H9 (cell line): ENCODE results near the gene NF1. TPM values are rescaled to one million over a fixed set of nuclear protein-coding genes. Genes with fewer than 3 reads are reported as not detected.

Source experiments
- DNase-seq: peaks from one replicate; pipeline ENCODE4 v3.0.0-alpha.2; 2017
- H2AFZ ChIP-seq: one replicate; pipeline ENCODE4 v1.6.1; 2013; ENCODE audit warnings: mild to moderate bottlenecking, low read length, control low read depth, moderate library complexity
- H2AK5ac ChIP-seq: 2 replicates; pipeline ENCODE4 v1.6.1; 2013; ENCODE audit warnings: low read length, control low read depth, mixed read lengths; ENCODE audit not compliant: insufficient read length
- H2BK120ac ChIP-seq: one replicate; pipeline ENCODE4 v1.6.1; 2013; ENCODE audit warnings: low read depth, mild to moderate bottlenecking, low read length, control low read depth, inconsistent platforms; ENCODE audit not compliant: poor library complexity, severe bottlenecking
- H2BK12ac ChIP-seq: 2 replicates; pipeline ENCODE4 v1.6.1; 2013; ENCODE audit warnings: low read length, control low read depth, mixed read lengths, low read depth; ENCODE audit not compliant: insufficient read length
- H2BK15ac ChIP-seq: 2 replicates; pipeline ENCODE4 v1.6.1; 2013; ENCODE audit warnings: low read depth, low read length, control low read depth
- H2BK20ac ChIP-seq: one replicate; pipeline ENCODE4 v1.6.1; 2013; ENCODE audit warnings: low read depth, mild to moderate bottlenecking, low read length, control low read depth, inconsistent platforms; ENCODE audit not compliant: poor library complexity, severe bottlenecking
- H2BK5ac ChIP-seq: 2 replicates; pipeline ENCODE4 v1.6.1; 2013; ENCODE audit warnings: low read length, control low read depth, mixed read lengths; ENCODE audit not compliant: insufficient read length
- H3K14ac ChIP-seq: 2 replicates; pipeline ENCODE4 v1.6.1; 2013; ENCODE audit warnings: low read length, control low read depth; ENCODE audit not compliant: insufficient read depth
- H3K18ac ChIP-seq: 2 replicates; pipeline ENCODE4 v1.6.1; 2013; ENCODE audit warnings: low read depth, mild to moderate bottlenecking, mixed read lengths, low read length, control low read depth; ENCODE audit not compliant: insufficient read length
- H3K23ac ChIP-seq: 2 replicates; pipeline ENCODE4 v1.6.1; 2013; ENCODE audit warnings: low read length, control low read depth, mixed read lengths, low read depth; ENCODE audit not compliant: insufficient read length
- H3K23me2 ChIP-seq: 2 replicates; pipeline ENCODE4 v1.6.1; 2013; ENCODE audit warnings: low read depth, mild to moderate bottlenecking, mixed read lengths, low read length, control low read depth; ENCODE audit not compliant: insufficient read length, poor library complexity, severe bottlenecking
- H3K27ac ChIP-seq: 2 replicates; pipeline ENCODE4 v1.5.1; 2013; ENCODE audit warnings: low read length, control low read depth, mixed read lengths, low read depth; ENCODE audit not compliant: insufficient read length
- H3K27me3 ChIP-seq: 2 replicates; pipeline ENCODE4 v1.6.1; 2013; ENCODE audit warnings: low read length, control low read depth, inconsistent platforms; ENCODE audit not compliant: insufficient read depth
- H3K4ac ChIP-seq: 2 replicates; pipeline ENCODE4 v1.6.1; 2013; ENCODE audit warnings: low read depth, mild to moderate bottlenecking, control low read depth, inconsistent platforms, low read length, moderate library complexity
- H3K4me1 ChIP-seq: 2 replicates; pipeline ENCODE4 v1.6.1; 2013; ENCODE audit warnings: low read length, control low read depth, inconsistent platforms; ENCODE audit not compliant: insufficient read depth
- H3K4me2 ChIP-seq: 2 replicates; pipeline ENCODE4 v1.6.1; 2013; ENCODE audit warnings: low read length, control low read depth, mixed read lengths; ENCODE audit not compliant: insufficient read length, insufficient read depth
- H3K56ac ChIP-seq: 2 replicates; pipeline ENCODE4 v1.6.1; 2013; ENCODE audit warnings: low read depth, mild to moderate bottlenecking, mixed read lengths, low read length, control low read depth; ENCODE audit not compliant: insufficient read length
- H3K79me1 ChIP-seq: 2 replicates; pipeline ENCODE4 v1.6.1; 2013; ENCODE audit warnings: low read depth, mild to moderate bottlenecking, moderate library complexity, low read length, control low read depth, inconsistent platforms; ENCODE audit not compliant: insufficient read depth, poor library complexity, severe bottlenecking
- H3K79me2 ChIP-seq: 2 replicates; pipeline ENCODE4 v1.6.1; 2013; ENCODE audit warnings: low read length, control low read depth, inconsistent platforms; ENCODE audit not compliant: insufficient read depth
- H3K9ac ChIP-seq: 2 replicates; pipeline ENCODE4 v1.6.1; 2013; ENCODE audit warnings: low read length, control low read depth, mixed read lengths; ENCODE audit not compliant: insufficient read length; ENCODE audit errors: extremely low read depth
- H3K9me3 ChIP-seq: one replicate; pipeline ENCODE4 v1.6.1; 2013; ENCODE audit warnings: low read depth, low read length, inconsistent platforms; ENCODE audit not compliant: control insufficient read depth
- H3T11ph ChIP-seq: one replicate; pipeline ENCODE4 v1.6.1; 2013; ENCODE audit warnings: mild to moderate bottlenecking, low read length, control low read depth, inconsistent platforms
- H4K20me1 ChIP-seq: one replicate; pipeline ENCODE4 v1.6.1; 2013; ENCODE audit not compliant: control insufficient read depth, insufficient read length, insufficient read depth
- H4K5ac ChIP-seq: 2 replicates; pipeline ENCODE4 v1.6.1; 2013; ENCODE audit warnings: low read depth, mild to moderate bottlenecking, mixed read lengths, low read length, control low read depth; ENCODE audit not compliant: insufficient read length
- H4K8ac ChIP-seq: replicated peaks from 2 replicates; pipeline ENCODE4 v1.6.1; 2013; ENCODE audit warnings: low read length, control low read depth, mixed read lengths, low read depth; ENCODE audit not compliant: insufficient read length
- H4K91ac ChIP-seq: 2 replicates; pipeline ENCODE4 v1.6.1; 2013; ENCODE audit warnings: low read depth, mild to moderate bottlenecking, moderate library complexity, mixed read lengths, low read length, control low read depth; ENCODE audit not compliant: insufficient read length
- H3K27ac Mint-ChIP-seq, 3 experiments: 2 replicates in 2 of 3; 3 replicates in 1 of 3; pipeline ENCODE4 v1.8.0; 2020 to 2021; ENCODE audit warnings: mixed read lengths in 3 of 3, mild to moderate bottlenecking in 1 of 3, moderate library complexity in 1 of 3
- H3K27me3 Mint-ChIP-seq: 2 replicates; pipeline ENCODE4 v1.8.0; 2021; ENCODE audit warnings: low read depth, mild to moderate bottlenecking, moderate library complexity, mixed read lengths
- H3K36me3 Mint-ChIP-seq, 3 experiments: 2 replicates in 2 of 3; 3 replicates in 1 of 3; pipeline ENCODE4 v1.8.0; 2020 to 2021; ENCODE audit warnings: low read depth in 3 of 3, mixed read lengths in 3 of 3; ENCODE audit not compliant: insufficient read depth in 1 of 3
- H3K4me1 Mint-ChIP-seq, 2 experiments: 2 replicates each; pipeline ENCODE4 v1.8.0; 2020; ENCODE audit warnings: mixed read lengths in 2 of 2
- H3K4me3 Mint-ChIP-seq, 2 experiments: 2 replicates in 1 of 2; 3 replicates in 1 of 2; pipeline ENCODE4 v1.8.0; 2020 to 2021; ENCODE audit warnings: mild to moderate bottlenecking in 2 of 2, mixed read lengths in 2 of 2, moderate library complexity in 1 of 2
- H3K9me3 Mint-ChIP-seq, 2 experiments: 2 replicates in 1 of 2; 3 replicates in 1 of 2; pipeline ENCODE4 v1.8.0; 2020; ENCODE audit warnings: mild to moderate bottlenecking in 2 of 2, mixed read lengths in 2 of 2, moderate library complexity in 1 of 2
- WGBS: extraction: QIAGEN DNeasy Blood & Tissue Kit; methylation state at CpG from one replicate; pipeline ENCODE4 v1.1.7; 2013; ENCODE audit warnings: missing lambda C conversion rate, low lambda C conversion rate, mixed read lengths; ENCODE audit not compliant: insufficient read length; ENCODE audit errors: extremely low coverage; 5-methylcytosine and 5-hydroxymethylcytosine counted together
- total RNA-seq: library from RNA; stranded (reverse); gene quantifications from 2 replicates; pipeline ENCODE4 v1.2.1, GENCODE V29; 2021
- TF ChIP-seq, protein P1 (sequence below): fragments of 200-600 bp; sonication (generic); conservative IDR thresholded peaks from 3 replicates; pipeline ENCODE4 v1.8.0; 2021; ENCODE audit warnings: antibody characterized with exemption, mild to moderate bottlenecking

Gene NF1
- total RNA-seq, 1 experiment from 2014 or later: 38.1 TPM

DNA sequence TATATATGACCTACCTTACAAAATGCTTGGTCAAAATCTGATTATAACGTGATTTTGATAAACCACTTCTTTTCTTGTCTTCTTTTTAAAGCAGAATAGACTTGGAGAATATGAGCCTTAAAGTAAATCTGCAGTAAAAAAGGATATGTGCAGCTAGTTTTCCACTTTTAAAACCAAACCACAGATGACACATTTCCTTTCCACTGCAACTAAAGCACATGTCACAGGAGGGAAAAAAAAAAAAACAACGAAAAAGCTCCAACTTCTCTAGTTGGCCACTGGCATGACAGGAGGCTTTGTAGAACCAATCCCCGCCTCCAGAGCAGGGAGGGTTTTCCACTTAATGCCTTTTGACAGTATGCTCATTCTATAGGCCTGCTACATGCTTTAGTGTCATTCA lies 226.7 kb downstream of the NF1 start, which contains the start of gene EVI2A:
EVI2A (minus strand) TSS at position 142 of the 400 bp plus-strand sequence. CDS start 2,609 bp downstream, outside the sequence.
- H4K91ac ChIP-seq: no peak within 1 kb of the TSS
- no peak within 1 kb of the TSS for H3K56ac ChIP-seq
- H3K79me2 ChIP-seq: no peaks in the 10 kb centered on the region
- H3K18ac ChIP-seq: no peak within 1 kb of the TSS
- no peak within 1 kb of the TSS for H4K5ac ChIP-seq
- no peak within 1 kb of the TSS for H3K14ac ChIP-seq
- H3K27ac ChIP-seq: no peak within 1 kb of the TSS
- H2BK15ac ChIP-seq: no peak within 1 kb of the TSS
- DNase-seq: no peak
- Mint-ChIP-seq H3K4me3 (no peak within 1 kb of the TSS), H3K27ac (no peak within 1 kb of the TSS), H3K4me1 (peaks cover 5 to 8% of the 10 kb centered on the region in 2 experiments), H3K27me3 (no peaks in the 10 kb centered on the region), H3K9me3 (no peaks in the 10 kb centered on the region), H3K36me3 (peaks cover 0 to 8% (median 0%) of the 10 kb centered on the region in 3 experiments; a peak in 2 of 7 replicates)
- H3K9ac ChIP-seq: no peak within 1 kb of the TSS
- TF ChIP-seq, protein P1, sequence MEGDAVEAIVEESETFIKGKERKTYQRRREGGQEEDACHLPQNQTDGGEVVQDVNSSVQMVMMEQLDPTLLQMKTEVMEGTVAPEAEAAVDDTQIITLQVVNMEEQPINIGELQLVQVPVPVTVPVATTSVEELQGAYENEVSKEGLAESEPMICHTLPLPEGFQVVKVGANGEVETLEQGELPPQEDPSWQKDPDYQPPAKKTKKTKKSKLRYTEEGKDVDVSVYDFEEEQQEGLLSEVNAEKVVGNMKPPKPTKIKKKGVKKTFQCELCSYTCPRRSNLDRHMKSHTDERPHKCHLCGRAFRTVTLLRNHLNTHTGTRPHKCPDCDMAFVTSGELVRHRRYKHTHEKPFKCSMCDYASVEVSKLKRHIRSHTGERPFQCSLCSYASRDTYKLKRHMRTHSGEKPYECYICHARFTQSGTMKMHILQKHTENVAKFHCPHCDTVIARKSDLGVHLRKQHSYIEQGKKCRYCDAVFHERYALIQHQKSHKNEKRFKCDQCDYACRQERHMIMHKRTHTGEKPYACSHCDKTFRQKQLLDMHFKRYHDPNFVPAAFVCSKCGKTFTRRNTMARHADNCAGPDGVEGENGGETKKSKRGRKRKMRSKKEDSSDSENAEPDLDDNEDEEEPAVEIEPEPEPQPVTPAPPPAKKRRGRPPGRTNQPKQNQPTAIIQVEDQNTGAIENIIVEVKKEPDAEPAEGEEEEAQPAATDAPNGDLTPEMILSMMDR: no peak
- no CpG with 5 or more reads among the region's 3 CpGs for WGBS
- no peak within 1 kb of the TSS for H3K4ac ChIP-seq
- H3K4me2 ChIP-seq: no peak within 1 kb of the TSS
- no peaks in the 10 kb centered on the region for H4K20me1 ChIP-seq
- H2BK120ac ChIP-seq: no peak within 1 kb of the TSS
- H2BK20ac ChIP-seq: no peak within 1 kb of the TSS
- no peak within 1 kb of the TSS for H3T11ph ChIP-seq
- no peak within 1 kb of the TSS for H3K23ac ChIP-seq
- H2AK5ac ChIP-seq: no peak within 1 kb of the TSS
- H3K79me1 ChIP-seq: no peaks in the 10 kb centered on the region
- H3K23me2 ChIP-seq: no peaks in the 10 kb centered on the region
- no peaks in the 10 kb centered on the region for H3K9me3 ChIP-seq
- H3K27me3 ChIP-seq: no peaks in the 10 kb centered on the region
- no peak within 1 kb of the TSS for H2BK12ac ChIP-seq
- H2BK5ac ChIP-seq: no peak within 1 kb of the TSS
- no peak within 1 kb of the TSS for H4K8ac ChIP-seq
- H2AFZ ChIP-seq: no peak within 1 kb of the TSS
- H3K4me1 ChIP-seq: no peaks in the 10 kb centered on the region
